Germinal center (tissue), 1 donor: Measurements from ENCODE around the gene SH3BP2.

Experiments used
- DNase-seq: peaks from one replicate; pipeline ENCODE4 v3.0.0; 2012; ENCODE audit warnings: mixed read lengths, low spot score

Gene SH3BP2

DNA sequence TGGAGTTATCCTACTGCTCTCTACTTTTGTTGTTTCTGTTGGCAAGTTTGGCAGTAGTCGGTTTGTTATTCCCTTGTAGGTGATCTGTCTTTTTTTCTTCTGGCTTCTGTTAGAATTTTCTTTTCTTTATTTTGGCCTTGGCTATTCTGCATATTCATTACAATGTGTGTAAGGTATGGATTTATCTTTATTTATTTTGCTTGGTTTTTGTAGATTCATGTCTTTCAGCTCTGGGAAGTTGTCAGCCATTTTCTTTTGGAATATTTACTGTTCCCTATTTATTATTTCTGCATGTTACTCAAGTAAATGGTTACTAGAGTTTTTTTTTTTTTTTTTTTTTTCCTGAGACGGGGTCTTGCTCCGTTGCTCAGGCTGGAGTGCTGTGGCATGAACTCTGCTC is 63.4 kb downstream of the SH3BP2 start:
- no peak for DNase-seq

DNA sequence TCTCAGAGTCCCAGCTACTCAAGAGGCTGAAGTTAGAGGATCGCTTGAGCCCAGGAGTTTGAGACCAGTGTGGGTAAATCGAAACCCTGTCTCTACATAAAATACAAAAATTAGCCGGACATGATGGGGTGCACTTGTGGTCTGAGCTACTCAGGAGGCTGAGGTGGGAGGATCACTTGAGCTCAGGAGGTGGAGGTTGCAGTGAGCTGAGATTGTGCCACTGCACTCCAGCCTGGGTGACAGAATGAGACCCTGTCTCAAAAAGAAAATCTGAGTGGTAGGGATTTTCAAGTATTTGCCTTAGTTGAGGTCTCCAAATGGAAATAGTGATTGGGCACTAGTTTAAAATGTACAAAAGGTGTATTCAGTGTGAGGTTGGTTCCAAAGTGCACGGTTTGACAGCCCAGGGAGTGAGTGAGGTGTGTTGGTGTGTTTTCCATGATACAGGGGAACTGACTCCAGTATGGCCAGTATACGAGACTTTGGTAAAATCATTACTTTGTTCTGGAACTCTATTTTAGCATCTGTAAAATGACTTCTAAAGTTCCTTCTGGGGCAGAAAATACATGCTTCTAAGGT is 64.6 kb downstream of the SH3BP2 start:
- no peak for DNase-seq

DNA sequence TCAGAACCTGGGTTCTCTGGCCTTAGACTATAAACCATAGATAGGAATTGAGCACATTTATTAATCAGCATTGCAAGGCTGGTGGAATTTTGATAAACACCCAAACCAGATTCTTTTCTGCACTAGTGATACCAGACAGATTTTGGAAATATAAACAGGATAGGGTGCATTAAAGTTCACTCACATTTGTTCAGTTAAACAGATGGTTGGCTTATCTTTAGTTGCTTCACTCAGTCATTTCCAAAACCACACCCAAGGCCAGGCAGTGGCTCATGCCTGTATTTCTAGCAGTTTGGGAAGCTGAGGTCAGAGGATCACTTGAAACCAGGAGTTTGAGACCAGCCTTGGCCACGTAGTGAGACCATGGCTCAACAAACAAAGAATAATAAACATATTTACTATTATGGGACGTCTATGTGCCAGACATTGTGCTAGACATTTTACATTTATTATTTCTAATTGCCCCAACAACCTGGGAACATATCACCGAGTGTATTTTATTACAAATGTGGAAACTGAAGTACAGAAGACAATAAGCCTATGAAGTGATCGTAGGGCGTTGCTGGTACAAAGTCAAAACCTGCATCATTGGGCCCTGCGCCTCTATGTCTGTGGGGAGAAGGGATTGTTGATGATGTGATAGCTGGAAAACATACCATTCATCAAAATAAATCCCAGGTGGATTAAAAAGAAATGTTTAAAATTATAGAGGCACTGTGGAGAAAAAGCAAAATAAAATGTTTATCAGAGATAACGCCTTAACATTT is 65.7 kb downstream of the SH3BP2 start:
- DNase-seq: no peak

DNA sequence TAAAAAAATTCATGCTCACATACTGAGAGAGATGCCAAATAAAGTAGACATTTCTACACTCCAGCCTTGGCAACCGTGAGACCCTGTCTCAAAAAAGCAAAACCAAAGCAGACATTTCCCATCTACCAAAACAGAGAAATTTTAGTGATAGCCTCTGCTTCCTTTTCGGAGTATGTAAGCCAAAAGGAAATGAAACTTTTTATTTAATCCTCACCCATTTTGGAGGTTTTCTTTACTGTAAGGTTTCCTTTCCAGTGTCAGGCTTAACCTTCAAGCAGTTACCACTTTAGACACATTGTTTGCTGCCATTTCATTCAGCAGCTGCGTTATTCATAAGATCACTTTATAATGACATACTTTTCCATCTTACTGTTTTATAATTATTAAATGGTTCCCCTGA is 66.6 kb downstream of the SH3BP2 start:
- no peak for DNase-seq

DNA sequence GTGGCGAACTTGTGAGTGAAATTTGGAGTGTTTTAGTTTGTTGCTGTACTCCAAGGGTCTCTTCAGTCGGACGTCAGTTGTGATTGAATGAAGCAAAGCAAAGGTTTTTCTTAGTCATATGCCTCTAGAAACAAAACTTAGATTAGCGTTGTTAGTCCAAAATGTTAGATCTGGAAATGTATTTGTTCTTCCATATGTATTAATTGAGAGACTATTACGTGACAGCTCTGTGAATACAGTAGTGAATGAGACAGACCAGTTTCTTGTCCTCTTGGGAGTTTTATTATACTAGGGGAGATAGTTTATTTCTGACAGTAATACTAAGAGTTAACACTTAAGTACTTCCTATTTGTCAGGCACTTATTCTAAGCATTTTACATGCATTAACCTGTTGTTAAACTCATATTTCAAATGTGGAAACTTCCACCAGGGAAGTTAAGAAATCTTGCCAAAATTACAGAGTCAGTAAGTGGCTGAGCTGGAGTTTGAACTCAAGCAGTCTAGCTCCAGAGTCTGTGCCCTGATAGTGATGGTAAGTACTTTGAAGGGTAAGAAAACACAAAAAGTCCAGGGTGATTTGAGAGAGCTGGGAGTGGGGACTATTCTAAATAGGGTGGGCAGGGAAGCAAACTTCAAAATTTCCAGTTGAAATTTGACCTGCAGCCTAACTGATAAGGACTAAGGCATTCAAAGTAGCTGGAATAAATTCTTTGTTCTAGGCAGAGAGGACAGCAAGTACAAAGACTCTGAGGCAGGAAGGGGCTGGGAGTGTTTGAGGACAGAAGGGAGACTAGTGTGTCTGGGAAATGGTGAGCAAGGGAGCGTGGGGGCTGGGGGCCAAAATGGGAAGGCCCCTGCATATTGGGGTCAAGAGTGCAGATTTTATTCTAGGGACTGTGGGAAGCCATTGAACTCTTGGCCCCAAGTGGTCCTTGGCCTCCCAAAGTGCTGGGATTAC is 67.8 kb downstream of the SH3BP2 start:
- no peak for DNase-seq

DNA sequence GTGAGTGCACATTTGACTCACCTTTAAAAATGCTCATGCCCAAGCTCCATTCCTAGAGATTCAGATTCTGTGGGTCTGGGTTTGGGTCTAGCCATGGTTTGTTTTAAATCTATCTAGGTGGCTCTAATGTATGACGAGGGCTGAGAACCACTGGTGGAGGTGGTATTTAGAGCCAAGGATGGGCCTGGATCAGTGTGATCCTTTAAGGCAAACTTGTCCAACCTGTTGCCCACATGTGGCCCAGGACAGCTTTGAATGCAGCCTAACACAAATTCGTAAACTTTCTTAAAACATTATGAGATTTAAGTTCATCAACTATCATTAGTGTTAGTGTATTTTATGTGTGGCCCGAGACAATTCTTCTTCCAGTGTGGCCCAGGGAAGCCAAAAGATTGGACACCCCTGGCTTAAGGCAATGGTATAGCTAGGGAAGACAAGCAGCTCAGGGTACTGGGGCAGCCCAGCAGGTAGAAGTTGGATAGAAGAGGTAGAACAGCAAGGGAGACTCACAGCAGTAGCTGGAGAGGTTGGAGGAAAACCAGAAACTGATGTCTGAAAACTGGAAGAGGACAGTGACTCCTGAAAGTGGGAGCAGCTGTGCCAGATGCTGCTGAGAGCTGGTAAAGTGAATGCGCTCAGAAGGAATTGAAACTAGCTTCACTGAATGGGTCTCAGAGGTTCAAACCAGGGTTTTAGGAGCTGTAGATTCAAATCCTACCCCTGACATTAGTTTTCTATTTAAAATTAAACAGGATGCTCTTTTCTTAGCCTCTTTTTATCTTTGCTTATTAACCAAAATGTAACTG is 68.9 kb downstream of the SH3BP2 start:
- DNase-seq: no peak

DNA sequence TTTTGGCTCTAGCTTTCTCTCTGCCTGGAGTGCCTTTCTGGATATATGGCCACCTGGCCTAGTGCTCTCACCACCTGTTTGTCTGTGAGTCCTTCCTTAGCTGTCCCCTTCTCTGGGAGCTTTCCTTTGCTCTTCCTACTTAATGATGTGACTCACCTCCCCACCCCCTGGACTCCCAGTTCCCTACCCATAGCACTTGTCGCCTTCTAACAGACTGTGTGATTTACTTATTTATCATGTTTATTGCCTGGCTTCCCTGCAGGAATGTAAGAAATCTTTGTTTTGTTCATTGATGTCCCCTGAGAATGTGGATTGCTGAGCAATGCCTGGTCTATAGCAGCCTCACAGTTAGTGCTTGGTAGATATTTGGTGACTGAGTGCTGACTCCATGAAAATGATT is 69.6 kb downstream of the SH3BP2 start:
- DNase-seq: no peak

DNA sequence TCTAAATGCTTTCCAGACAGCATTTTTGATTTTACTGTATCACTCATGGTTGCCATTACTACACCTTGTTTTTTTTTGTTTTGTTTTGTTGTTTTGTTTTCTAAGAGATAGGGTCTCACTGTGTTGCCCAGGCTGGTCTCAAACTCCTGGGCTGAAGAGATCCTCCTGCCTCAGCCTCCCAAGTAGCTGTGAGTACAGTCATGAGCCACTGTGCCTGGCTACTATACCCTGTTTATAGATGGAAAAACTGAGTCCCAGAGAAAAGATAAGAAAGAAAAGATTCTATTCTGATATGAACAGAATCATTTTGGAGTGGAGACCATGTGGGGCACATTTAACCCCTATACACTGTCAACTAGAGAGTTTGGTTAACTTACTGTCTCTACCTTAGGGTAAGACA is 70.8 kb downstream of the SH3BP2 start:
- no peak for DNase-seq

DNA sequence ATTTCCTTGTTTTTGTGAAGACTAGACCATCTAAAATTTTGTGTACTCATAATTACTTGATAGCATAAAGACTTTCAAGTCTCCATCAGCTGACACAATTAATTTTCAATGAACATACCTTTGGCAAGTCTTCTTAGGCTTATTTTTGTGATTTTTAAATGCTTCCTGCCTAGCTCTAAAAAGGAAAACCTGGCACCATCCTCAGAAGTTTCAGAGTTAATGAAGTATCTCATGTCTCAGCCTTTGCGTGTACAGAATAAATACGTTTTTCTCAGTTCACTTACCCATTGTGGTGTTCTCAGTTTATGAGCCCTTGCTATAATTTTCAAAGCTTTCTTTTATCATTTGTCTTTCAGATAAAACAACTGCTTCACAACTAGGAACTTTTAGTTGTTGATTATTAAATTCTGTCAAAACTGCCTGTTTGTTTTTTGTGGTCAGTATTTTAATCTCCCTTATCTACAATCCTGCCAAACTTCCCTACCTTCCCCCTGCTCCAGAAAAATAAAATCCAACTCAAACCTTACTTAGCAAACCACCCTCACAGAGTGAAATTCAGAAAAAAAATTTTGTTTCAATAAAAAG is 72.4 kb downstream of the SH3BP2 start:
- DNase-seq: no peak

DNA sequence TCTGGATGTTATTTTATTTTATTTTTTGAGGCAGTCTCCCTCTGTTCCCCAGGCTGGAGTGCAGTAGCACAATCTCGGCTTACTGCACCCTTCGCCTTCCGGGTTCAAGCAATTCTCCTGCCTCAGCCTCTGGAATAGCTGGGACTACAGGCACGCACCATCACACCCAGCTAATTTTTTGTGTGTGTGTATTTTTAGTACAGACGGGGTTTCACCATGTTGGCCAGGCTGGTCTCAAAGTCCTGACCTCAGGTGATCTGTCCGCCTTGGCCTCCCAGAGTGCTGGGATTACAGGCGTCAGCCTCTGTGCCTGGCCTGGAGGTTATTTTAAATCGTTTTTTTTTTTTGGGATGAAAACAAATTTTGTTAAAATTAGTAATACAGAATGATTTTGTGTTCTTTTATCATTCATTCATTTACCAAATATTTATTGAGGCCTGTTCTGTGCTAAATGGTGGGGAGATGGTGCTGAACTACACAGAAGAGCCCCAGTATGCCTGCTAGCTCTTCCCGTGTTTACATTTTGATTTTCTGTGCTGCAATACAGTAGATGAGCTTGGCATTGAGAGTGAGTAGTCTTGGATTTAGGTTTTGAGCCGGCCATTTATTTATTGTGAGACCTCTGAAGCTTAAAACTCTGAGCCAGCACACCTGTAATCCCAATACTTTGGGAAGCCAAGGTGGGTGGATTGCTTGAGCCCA is 73.4 kb downstream of the SH3BP2 start:
- no peak for DNase-seq

DNA sequence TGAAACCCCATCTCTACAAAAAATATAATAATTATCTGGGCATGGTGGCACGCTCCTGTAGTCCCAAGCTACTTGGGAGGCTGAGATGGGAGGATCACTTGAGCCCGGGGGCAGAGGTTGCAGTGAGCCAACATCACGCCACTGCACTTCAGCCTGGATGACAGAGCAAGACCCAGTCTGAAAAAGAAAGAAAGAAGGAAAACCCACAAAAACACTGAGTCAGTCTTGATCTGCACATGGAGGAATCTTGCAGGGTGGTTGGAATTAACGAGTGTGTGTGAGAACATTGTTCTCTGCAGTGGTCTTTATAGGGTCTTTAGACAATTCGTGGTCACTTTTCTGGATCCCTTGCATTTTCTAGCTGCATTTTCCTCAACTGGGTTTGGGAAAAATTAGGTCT is 74.0 kb downstream of the SH3BP2 start:
- DNase-seq: no peak

DNA sequence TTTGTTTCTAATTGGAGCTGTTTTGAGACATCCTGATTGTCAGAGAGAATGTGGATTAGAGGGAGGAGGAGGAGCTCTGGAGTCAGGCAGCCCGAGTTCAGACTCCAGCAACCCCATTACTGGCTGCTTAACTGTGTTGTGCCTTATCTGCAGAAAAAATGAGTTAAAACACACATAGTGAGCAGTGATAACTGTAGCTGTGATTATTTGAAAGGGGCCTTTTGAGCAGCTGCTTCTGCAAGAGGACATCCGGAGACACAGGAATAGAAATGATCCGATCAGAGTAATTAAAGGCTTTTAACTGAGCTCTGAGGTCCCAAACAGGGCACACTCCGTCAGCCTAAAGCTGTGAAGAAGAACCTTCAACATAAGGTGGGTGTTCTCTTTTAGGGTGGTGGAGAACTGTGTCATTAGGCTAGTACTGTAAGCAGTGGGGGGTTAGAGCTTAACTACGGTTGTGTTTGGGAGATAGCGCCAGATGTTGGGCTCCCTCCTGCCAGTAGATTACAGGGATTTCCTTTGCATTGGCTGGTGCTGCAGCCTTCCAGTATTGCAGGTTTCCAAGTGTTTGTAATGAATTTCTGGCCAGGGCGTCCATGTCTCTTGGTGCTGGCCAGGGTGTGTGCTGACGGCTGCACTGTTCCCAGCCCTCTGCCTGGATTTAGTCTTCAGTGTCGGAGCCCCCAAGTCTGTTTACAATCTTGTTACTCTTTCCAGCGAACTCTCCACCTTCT is 75.0 kb downstream of the SH3BP2 start:
- DNase-seq: no peak

DNA sequence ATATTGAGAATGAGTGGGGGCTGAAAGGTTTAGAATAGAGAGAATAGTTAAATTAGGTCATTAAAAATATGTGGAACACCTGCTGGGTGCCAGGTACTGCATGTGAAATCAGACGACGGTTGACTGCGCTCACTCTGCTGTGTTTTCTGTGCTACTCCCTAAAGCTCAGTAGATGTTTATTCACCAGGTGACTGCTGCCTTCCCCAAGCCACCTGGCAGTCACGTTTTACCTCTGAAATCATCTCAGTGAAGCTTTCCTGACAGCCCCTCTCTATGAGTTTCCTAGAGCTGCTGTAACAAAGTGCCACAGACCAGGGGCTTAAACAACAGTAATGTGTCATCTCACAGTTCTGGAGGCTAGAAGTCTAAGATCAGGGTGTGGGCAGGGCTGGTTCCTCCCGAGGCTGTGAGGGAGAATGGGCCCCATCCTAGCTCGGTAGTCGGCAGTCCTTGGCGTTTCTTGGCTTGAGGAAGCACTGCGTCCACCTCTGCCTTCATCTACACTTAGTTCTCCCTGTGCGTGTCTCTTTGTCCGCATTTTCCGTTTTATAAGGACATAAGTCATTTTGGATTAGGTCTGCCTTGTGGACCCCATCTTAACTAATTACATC is 76.1 kb downstream of the SH3BP2 start:
- no peak for DNase-seq

DNA sequence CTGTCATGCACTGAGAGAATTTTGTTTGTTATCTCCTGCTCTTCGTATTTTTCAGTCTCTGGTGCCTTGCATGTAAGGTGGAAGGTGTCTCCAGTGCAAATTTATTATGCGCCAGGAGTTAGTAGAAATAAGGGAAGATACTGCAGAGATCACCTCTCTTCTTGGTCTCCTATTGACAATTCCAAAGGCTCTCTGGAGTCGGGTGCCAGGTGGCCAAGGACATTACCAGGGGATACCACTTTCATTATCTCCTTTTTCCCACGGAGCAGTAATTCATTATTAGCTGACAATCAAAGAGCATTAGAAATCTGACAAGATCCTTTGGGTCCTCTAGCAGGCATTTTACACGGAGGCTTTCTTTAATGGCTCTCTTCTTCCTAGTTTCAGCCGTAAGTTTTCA is 76.8 kb downstream of the SH3BP2 start:
- no peak for DNase-seq

DNA sequence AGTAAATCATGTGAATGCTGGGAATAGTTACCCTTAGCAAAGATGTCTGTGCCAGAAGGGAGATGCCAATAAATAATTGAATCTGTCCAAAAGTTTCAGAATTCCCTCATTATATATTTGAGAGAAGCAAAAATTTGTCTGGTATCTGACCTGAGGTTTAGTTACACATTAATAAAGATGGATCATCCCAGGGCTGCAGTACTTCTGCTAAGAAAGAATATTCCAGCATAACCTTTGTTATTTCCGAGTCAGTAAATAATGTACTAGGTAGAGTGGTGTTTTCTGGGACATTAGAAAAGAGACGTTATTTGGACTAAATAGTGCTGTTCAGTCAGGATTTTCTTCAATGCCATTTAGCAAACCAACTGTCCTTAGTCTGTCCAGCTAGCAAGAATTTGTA is 77.2 kb downstream of the SH3BP2 start:
- no peak for DNase-seq

DNA sequence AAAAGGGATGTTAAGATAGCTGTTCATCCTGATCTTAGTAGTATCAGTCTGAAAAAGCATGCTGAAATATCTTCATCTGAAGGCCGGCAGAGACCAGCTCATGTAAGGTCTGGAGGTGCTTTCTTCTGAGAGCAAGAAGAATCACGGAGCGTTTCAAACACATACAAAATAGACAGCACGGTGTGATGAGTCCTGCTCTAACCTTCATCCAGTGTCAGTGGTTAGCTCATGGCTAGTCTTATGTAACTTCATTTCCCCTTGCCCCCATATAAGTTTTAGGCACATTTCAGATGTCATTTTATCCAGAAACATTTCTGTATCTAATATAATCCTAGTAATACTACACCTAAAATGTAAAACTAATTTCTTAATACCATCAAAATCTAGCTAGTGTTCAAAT is 78.6 kb downstream of the SH3BP2 start:
- DNase-seq: no peak

DNA sequence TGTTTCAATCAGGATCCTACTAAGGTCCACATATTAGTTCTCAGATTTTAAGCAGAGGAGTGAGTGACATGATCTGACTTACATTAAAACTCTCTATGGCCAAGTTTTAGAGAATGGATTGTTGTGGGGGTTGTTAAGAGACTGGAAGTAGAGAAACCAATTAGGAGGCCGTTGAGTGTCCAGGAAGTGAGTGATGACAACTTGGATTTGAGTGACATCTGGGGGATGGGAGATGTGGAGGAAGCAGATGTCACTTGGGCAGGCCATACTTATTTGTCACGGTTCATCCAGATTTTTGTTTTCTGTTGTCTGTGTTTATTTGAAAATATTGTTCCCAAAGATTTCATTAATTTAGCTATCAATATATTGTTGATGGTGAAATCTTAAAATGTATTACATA is 79.0 kb downstream of the SH3BP2 start:
- DNase-seq: no peak

DNA sequence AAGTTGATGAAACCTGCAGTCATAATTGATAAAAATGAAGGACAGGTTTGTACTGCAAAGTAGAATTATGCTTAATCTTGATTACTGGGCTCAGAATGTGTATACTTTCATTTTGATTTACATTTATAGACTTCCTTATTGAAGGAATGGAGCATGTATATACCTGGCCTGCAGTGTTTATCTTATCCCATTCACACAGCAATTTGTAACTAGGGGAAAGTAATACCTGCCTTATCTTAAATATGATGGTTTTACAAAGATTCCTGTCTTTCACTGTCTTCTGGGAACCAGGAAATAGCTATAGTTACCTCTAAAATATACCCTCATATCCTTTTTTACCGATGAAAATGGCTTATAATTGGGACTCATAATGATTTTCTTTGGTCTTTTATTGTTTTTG is 80.4 kb downstream of the SH3BP2 start:
- DNase-seq: no peak

DNA sequence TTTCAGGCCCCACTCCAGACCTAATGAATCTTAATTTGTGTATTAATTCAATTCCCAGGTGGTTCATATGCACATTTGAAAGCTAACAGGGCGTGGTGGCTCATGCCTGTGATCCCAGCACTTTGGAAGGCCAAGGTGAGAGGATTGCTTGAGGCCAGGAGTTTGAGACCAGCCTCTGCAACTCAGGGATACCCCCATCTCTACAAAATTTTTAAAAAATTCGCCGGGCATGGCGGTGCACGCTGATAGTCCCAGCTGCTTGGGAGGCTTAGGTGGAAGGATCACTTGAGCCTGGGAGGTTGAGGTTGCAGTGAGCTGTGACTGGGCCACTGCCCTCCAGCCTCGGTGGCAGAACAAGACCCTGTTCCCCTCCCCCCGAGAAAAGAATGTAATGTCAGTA is 82.0 kb downstream of the SH3BP2 start:
- DNase-seq: no peak

DNA sequence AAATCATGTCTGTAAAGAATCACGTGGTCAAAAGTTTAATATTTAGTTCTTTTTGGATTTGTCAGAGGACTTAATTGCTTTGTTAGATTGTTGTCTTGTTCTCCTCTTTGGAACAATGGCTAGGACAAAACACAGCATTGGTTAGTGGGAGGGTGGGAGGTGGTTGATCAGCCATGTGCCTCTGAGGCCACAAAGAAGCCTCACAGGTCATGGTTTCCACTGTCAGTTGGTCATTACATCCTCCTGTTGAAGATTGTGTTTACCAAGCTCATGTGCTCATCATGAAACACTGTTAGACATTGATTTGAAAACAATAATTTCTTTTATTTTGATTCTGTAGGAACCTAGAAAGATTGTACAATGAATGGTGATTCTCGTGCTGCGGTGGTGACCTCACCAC is 82.7 kb downstream of the SH3BP2 start:
- no peak for DNase-seq
